Kidney (tissue), 14 donors: Measurements from ENCODE around the gene CELF5. TPM values are rescaled to one million over a fixed set of nuclear protein-coding genes. Genes with fewer than 3 reads are reported as not detected.

Experiments
- DNase-seq, 5 donors: peaks; one replicate each; pipeline ENCODE4 v3.0.0-alpha.2; 2013 to 2020
- FAIRE-seq: peaks from 2 replicates; lab custom pipeline; 2012; peaks lifted over from hg19 to GRCh38; lab: Jason Lieb, UNC
- H3K27ac ChIP-seq, 2 donors: one replicate each; pipeline ENCODE4 v1.7.0; 2013; ENCODE audit warnings: low read depth in 2 of 2, low read length in 2 of 2, inconsistent platforms in 1 of 2
- H3K27me3 ChIP-seq: one replicate; pipeline ENCODE4 v1.7.1; 2013; ENCODE audit warnings: low read length, inconsistent platforms; ENCODE audit not compliant: control insufficient read depth, insufficient read depth
- H3K36me3 ChIP-seq, 3 donors: one replicate each; pipeline versions ENCODE4 v1.7.0 to v1.7.1; 2013; ENCODE audit warnings: low read length in 3 of 3, control low read depth in 1 of 3, inconsistent platforms in 1 of 3; ENCODE audit not compliant: insufficient read depth in 3 of 3, control insufficient read depth in 2 of 3
- H3K4me1 ChIP-seq, 3 donors: one replicate each; pipeline versions ENCODE4 v1.7.0 to v1.7.1; 2013; ENCODE audit warnings: low read length in 3 of 3, inconsistent platforms in 1 of 3, low read depth in 1 of 3; ENCODE audit not compliant: control insufficient read depth in 2 of 3, insufficient read depth in 2 of 3
- H3K4me3 ChIP-seq, 3 donors: one replicate each; pipeline versions ENCODE4 v1.7.0 to v1.8.1; 2013; ENCODE audit warnings: low read length in 3 of 3, control low read depth in 1 of 3, inconsistent platforms in 1 of 3
- H3K9ac ChIP-seq, 3 donors: one replicate each; pipeline versions ENCODE4 v1.7.0 to v1.7.1; 2013; ENCODE audit warnings: low read length in 3 of 3, control low read depth in 1 of 3, inconsistent platforms in 1 of 3
- H3K9me3 ChIP-seq, 3 donors: one replicate each; pipeline versions ENCODE4 v1.7.0 to v1.7.1; 2013; ENCODE audit warnings: low read length in 3 of 3, control low read depth in 1 of 3, inconsistent platforms in 1 of 3; ENCODE audit not compliant: control insufficient read depth in 2 of 3, insufficient read depth in 1 of 3
- CTCF ChIP-seq: IDR thresholded peaks from 3 replicates; pipeline ENCODE4 v1.5.1; 2012; ENCODE audit warnings: mild to moderate bottlenecking, moderate library complexity, borderline replicate concordance; ENCODE audit not compliant: insufficient read depth; ENCODE audit errors: extremely low read depth
- intact Hi-C: fragments of 100-400 bp; cut with DNase I; formaldehyde crosslinking; loops from one replicate; pipeline ENCODE4 v1.11.1; 2022
- polyA plus RNA-seq: library from polyadenylated mRNA; stranded (reverse); fragments of 350-450 nt; fragmentation: Illumina TruSeq; extraction: RNeasy Lipid Tissue Mini Kit (QIAGEN cat#74804); gene quantifications from one replicate; pipeline ENCODE4 v1.2.3, GENCODE V29; 2014; ENCODE audit warnings: low read depth, low replicate concordance; ENCODE audit not compliant: insufficient read depth
- total RNA-seq: library from RNA; stranded (reverse); fragmentation: NEBNext Ultra II Directional; extraction: Animal tissue kit (Norgen Biotek cat#: 25700); gene quantifications from one replicate; pipeline ENCODE4 v1.2.1, GENCODE V29; 2021
- donor health status: control.
- donor health status: control.
- donor health status: control.
- donor health status: control.
- donor health status: control.
- donor health status: DM: yes; HTN: yes; CAD: no.
- donor health status: Normal renal cell carcinoma (clear cell type).

CELF5 gene
- total and polyA plus RNA-seq, 2 donors from 2014 or later = 0.15 to 0.38 TPM

- intact Hi-C loops = loop anchor here (10.0 kb wide), 1 partner anchor 154 kb away; no protein-coding TSS in a partner anchor
- H3K4me3 ChIP-seq = no peak overlapping the region
- H3K4me1 ChIP-seq = no peaks in the 10 kb centered on the region
- TF ChIP-seq CTCF = no peak
- H3K9me3 ChIP-seq = no peaks in the 10 kb centered on the region
- no peak overlapping the region for H3K27ac ChIP-seq
- H3K9ac ChIP-seq = no peak overlapping the region
- DNase-seq (peak in 1 of 5 donors; percentile 69), FAIRE-seq (no peak)
- H3K27me3 ChIP-seq = no peaks in the 10 kb centered on the region
- no peaks in the 10 kb centered on the region for H3K36me3 ChIP-seq
Measured at GRCh38 chr19:3320354-3320670, 95.9 kb downstream of the CELF5 start.

GRCh38 chr19:3320853-3321252 is 96.4 kb downstream of the CELF5 start:
- Histone ChIP-seq H3K9me3 (no peaks in the 10 kb centered on the region), H3K36me3 (no peaks in the 10 kb centered on the region), H3K9ac (no peak overlapping the region), H3K27me3 (no peaks in the 10 kb centered on the region), H3K27ac (no peak overlapping the region), H3K4me1 (no peaks in the 10 kb centered on the region), H3K4me3 (no peak overlapping the region)
- DNase-seq (no peak), FAIRE-seq (no peak)
- TF ChIP-seq CTCF = no peak
- intact Hi-C loops = loop anchor here (10.0 kb wide), 1 partner anchor 154 kb away; no protein-coding TSS in a partner anchor

GRCh38 chr19:3321696-3322095 is 97.2 kb downstream of the CELF5 start:
- no peak overlapping the region for H3K4me3 ChIP-seq
- no peaks in the 10 kb centered on the region for H3K4me1 ChIP-seq
- no peak overlapping the region for H3K27ac ChIP-seq
- no peak for TF ChIP-seq CTCF
- FAIRE-seq = no peak
- no peaks in the 10 kb centered on the region for H3K27me3 ChIP-seq
- H3K36me3 ChIP-seq = no peaks in the 10 kb centered on the region
- peak in 1 of 5 donors; percentile 41 for DNase-seq
- no peaks in the 10 kb centered on the region for H3K9me3 ChIP-seq
- no peak overlapping the region for H3K9ac ChIP-seq
- intact Hi-C loops = loop anchor here (10.0 kb wide), 1 partner anchor 153 kb away; no protein-coding TSS in a partner anchor
